ENCODE data around the gene CIITA. TPM values are rescaled to one million over a fixed set of nuclear protein-coding genes. Genes with fewer than 3 reads are reported as not detected.

Gene CIITA
- total and polyA plus RNA-seq, 9 of the 15 experiments (the other 6 are each of a cell fraction or from before 2014, with no cell fraction given): 0.01 to 0.20 (median 0.11) TPM; not detected in 4

- TF ChIP-seq TSHZ1 (CRISPR knock-in tag; IDR thresholded peaks at IDR 0.05): no peak
- no peak for TF ChIP-seq RFX7 (CRISPR knock-in tag; IDR thresholded peaks at IDR 0.05)
- no peak for TF ChIP-seq ZNF431 (CRISPR knock-in tag; IDR thresholded peaks at IDR 0.05)
- TF ChIP-seq MCM7 (IDR thresholded peaks at IDR 0.05): no peak
- no peak for TF ChIP-seq RB1 (IDR thresholded peaks at IDR 0.05; ENCODE audit: low read depth)
- no peak for TF ChIP-seq SIN3A (IDR thresholded peaks at IDR 0.05; ENCODE audit: borderline replicate concordance in 2 of 2, control insufficient read depth in 1 of 2, low read depth in 2 of 2, low read length in 2 of 2)
- TF ChIP-seq CSDE1 (IDR thresholded peaks at IDR 0.05): no peak
- no peak for TF ChIP-seq MIER1 (IDR thresholded peaks at IDR 0.05; ENCODE audit: low read depth)
- no peak for TF ChIP-seq U2AF1 (optimal IDR thresholded peaks at IDR 0.05; ENCODE audit: low read depth, low read length)
Observed at GRCh38 chr16:10931134-10931533, 54.1 kb downstream of the CIITA start (continued).
